Stomach (tissue), 4 donors: ENCODE results near the gene RELN.

Source experiments
- CTCF ChIP-seq, 7 experiments: fragments of 450-650 bp in 4 of 7; fragments of 200-600 bp in 3 of 7; sonication (generic) in 3 of 7; IDR thresholded peaks; one replicate each; pipeline ENCODE4 v1.5.1; 2016 to 2019; ENCODE audit warnings: antibody characterized with exemption in 7 of 7, control low read depth in 2 of 7, mild to moderate bottlenecking in 1 of 7
- POLR2A ChIP-seq, 4 donors: fragments of 450-650 bp; IDR thresholded peaks; one replicate each; pipeline ENCODE4 v1.6.1; 2016; ENCODE audit warnings: antibody characterized with exemption in 4 of 4, control low read depth in 2 of 4, mild to moderate bottlenecking in 1 of 4, moderate library complexity in 1 of 4
- POLR2AphosphoS5 ChIP-seq, 3 donors: sonication (generic); formaldehyde crosslinking; IDR thresholded peaks; one replicate each; pipeline ENCODE4 v1.6.1; 2016; ENCODE audit warnings: antibody characterized with exemption in 3 of 3

GRCh38 chr7:103751311-103751880 lies 238.1 kb downstream of the RELN start:
- TF ChIP-seq POLR2AphosphoS5 (IDR thresholded peaks at IDR 0.05) (no peak), CTCF (IDR thresholded peaks at IDR 0.05) (no peak), POLR2A (IDR thresholded peaks at IDR 0.05) (no peak)
